Astrocyte (in vitro differentiated cells and primary cell): ENCODE data around the gene GALNT17. TPM values are rescaled to one million over a fixed set of nuclear protein-coding genes. Genes with fewer than 3 reads are reported as not detected.

Experiments used
- microRNA-seq: library from miRNA; unstranded; fragments of <30 nt; microRNA quantifications from one replicate; pipeline ENCODE4 v1.2.0, GENCODE V29; 2020
- total RNA-seq: library from RNA; stranded (reverse); gene quantifications from 2 replicates; pipeline ENCODE4 v1.2.1, GENCODE V29; 2021

The GALNT17 gene
- total RNA-seq, 1 donor from 2014 or later = 7.8 TPM

Small RNAs within 50 kb of the gene (microRNA-seq; reads per million reads assigned to microRNA genes)
- gene MIR3914-1 (not detected), gene MIR3914-2 (not detected)
